GM19397 (cell line): Measurements from ENCODE around the gene CEP72.
"Not testable (repeated sequence)": the region's sequence is repeated elsewhere in the genome, so short reads cannot be mapped to it uniquely, and the experiment has no call there.

Experiments
- ATAC-seq: cut with Tn5 transposase; IDR thresholded peaks from one replicate; pipeline ENCODE4 v1.9.1; 2021; ENCODE audit warnings: mild to moderate bottlenecking, moderate library complexity; ENCODE audit not compliant: unreplicated experiment

CEP72 gene

DNA sequence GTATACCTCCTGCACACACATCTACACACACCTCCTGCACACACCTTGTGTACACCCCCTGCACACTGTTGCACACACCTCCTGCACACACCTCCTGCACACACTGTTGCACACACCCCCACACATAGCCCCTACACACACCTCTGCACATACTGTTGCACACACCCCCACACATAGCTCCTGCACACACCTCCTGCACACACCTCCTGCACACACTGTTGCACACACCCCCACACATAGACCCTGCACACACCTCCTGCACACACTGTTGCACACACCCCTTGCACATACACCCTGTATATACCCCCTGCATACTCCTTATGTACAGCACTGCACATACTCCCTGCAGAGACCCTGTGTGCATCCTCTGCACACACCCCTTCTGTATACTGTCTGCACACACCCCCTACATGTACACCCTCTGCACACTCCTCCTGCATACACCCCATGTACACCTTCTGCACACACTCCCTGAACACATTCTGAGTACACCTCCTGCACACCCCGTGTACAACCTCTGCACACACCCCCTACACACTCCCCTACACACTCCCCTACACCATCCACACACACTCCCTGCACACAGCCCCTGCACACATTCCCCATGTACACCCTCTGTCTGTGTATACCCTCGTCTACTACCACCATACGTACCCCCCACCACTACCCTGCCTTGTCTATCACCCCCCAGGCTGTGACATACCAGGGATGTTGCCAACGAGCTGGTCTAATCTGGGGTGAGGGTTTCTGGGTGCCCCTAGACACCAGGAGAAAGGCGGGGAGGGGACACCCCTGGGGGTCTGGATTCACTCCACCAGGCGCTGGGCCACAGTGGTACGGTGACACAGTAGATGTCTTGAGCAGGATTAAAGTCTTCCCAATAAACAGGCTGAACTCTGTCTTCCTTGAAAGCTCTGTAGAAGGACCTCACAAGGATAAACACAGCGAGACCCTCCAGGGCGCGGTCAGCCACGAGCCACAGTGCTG is 1.1 kb upstream of the CEP72 start:
- ATAC-seq = no peak

DNA sequence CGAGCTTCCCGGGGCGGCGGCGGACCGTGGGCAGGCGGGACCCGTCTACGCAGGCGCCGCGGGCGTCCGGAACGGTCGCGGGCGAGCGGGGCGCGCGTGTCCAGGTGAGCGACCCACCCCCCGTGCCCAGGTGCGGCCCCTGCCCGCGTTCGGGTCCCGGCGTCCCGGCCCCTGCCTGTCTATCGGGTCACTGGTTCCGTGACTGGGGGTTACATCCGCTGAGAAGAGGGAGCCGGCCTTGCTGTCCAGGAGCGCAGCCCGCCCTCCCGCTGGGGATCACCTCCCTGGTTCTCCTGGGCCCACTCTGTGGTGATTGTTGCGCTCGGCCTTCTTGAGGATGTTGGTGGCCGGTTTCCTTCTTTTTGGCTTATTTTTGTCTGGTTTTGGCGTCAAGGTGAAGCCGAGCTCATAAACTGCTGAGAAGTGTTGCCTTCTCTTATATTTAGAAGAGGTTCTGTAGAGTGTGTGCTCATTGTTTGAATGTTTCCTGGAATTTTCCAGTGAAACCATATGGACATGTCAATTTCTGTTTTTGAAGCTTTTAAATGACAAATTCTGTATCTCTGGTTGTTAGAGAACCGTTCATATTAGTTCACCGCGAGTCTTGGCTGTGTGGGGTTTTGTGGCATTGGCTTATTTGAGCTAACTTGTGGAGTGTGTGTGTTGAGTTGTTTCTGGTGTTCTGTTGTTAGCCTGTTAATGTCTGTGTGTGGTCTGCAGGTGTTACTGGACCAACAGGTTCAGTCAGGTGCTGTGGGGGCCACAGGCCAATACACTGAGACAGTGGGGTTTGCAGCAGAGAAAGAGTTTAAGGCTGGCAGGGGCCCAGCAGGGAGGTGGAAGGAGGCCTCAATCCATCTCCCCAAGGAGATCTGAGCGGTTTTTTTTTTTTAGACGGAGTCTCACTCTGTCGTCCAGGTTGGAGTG is 621 bp downstream of the CEP72 start:
- ATAC-seq = peak; percentile 29

- no peak for ATAC-seq
These were observed 4.4 kb downstream of the CEP72 start for GRCh38 chr5:616484-617039.

DNA sequence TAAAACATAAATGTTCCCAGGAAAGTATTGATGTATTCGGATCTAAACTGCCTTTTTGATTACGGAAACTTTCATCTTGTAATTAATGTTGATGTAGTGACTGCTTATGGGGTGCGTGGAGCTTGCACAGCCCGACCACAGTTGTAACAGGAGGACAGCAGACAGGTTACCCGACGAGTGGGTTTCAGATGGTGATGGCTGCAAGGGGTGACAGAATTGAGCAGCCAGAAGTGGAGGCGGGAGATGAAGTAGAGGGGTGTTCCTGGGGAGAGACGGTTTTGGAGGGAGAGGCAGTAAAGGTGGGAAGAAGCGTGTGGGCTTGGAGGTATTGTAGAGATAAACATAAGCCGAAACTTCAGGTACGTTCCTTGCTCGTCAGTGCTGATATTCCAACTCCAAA is 5.8 kb downstream of the CEP72 start:
- no peak for ATAC-seq

GRCh38 chr5:618450-618849 is 6.3 kb downstream of the CEP72 start:
- no peak for ATAC-seq

GRCh38 chr5:619444-619843 is 7.3 kb downstream of the CEP72 start:
- no peak for ATAC-seq

DNA sequence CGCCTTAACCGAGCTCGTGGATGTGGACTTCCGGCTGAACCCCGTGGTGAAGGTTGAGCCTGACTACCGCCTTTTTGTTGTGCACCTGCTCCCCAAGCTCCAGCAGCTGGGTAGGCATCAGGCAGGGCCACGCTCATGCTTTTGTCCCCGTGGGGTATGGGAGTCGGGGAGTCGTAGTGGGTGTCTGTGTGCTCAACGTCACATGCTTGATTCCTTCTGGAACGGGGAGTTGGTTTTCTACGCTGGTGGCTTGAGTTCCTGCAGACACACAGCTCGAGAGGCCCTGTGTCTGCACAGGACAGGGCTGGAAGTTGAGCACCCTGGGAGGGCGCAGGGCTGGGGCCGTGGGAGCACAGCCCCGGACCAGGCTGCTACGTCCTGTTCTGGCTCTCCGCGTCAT is 8.0 kb downstream of the CEP72 start:
- ATAC-seq = no peak

DNA sequence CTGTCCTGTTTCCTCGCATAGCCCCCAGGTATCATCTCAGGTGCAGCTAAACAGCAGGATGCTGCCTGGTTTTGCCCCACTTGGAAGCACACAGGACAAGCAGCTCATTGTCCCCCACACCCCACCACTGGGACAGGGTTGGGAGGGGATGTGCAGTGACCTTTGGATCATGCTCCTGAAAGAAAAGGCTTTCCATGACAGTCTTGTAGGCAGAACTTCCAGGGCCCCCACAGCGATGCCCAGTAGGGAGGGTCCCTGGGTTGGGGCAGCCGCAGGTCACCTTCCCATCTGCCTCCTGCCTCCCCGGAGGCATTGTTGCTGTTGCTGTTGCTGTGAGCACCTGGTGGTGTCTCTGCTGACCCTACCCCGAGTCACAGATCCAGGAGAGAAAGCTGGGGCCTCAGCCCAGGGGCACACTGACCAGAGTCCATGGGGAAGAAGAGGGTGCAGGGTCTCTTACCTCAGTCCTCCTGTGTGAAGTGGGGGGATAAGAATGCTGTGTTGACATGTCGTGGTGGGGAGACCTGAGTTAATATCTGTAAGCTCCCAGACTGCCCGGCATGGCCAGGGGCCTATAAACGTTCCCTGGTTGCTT is 8.5 kb downstream of the CEP72 start:
- no peak for ATAC-seq

DNA sequence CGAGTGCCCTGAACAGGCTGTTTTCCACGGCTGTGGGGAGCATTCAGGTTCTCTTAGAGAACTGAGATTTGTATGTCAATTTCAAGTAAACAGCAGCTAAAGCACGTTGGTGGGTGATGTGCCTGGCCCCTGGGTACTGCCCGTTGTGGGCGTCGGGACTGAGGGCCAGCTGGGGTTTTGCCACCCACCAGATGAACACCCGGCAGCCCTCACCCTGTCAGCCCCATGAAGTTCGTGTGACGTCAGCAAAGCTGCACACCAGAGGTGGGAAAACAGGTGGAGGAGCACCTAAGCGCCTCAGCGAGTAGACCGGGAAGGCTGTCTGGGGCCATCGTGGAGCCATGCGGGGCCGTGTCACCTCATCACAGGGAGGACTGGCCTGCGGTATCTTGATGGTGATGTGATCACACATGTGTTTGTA is 9.2 kb downstream of the CEP72 start:
- ATAC-seq = no peak

- ATAC-seq = no peak
These were observed 10.2 kb downstream of the CEP72 start for GRCh38 chr5:622359-622758.

DNA sequence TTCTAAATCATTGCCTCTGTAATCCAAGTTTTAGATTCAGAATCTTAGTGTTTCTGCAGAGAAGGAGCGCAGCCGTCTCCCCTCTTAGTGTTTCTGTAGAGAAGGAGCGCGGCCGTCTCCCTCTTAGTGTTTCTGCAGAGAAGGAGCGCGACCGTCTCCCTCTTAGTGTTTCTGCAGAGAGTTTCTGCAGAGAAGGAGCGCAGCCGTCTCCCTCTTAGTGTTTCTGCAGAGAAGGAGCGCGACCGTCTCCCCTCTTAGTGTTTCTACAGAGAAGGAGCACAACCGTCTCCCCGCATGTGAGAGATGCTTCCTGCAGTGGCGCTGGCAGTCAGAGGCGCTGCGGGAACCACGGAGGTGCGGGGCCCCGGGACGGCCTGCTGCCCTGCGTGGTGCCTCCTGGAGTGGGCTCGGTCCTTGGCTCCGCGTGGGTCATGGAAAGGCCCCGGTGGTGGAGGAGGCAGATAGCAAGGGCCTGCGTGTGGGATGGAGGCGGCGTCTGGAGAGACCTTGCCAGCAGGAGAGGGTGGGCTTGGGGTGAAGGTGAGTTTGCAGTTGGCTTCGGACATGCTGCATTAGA is 10.9 kb downstream of the CEP72 start:
- ATAC-seq = no peak

DNA sequence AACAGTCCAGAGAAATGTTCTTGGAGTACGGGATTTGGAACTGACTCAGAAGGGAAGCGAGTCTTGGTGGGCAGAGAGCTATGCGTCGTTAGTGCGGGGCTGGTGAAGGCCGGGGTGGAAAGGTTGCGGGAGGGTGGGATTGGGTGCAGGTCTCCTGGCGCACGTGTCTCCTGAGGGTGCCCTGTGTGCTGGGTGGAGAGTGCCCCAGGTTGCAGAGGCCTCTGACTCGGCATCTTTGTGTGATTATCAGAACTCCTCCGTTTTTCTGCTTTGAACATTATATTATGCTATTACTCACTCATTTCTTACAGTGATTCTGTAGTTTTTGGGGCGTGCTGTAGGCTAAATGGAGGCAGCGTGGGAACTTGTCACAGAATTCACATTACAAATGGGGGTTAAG is 11.4 kb downstream of the CEP72 start:
- ATAC-seq = no peak

DNA sequence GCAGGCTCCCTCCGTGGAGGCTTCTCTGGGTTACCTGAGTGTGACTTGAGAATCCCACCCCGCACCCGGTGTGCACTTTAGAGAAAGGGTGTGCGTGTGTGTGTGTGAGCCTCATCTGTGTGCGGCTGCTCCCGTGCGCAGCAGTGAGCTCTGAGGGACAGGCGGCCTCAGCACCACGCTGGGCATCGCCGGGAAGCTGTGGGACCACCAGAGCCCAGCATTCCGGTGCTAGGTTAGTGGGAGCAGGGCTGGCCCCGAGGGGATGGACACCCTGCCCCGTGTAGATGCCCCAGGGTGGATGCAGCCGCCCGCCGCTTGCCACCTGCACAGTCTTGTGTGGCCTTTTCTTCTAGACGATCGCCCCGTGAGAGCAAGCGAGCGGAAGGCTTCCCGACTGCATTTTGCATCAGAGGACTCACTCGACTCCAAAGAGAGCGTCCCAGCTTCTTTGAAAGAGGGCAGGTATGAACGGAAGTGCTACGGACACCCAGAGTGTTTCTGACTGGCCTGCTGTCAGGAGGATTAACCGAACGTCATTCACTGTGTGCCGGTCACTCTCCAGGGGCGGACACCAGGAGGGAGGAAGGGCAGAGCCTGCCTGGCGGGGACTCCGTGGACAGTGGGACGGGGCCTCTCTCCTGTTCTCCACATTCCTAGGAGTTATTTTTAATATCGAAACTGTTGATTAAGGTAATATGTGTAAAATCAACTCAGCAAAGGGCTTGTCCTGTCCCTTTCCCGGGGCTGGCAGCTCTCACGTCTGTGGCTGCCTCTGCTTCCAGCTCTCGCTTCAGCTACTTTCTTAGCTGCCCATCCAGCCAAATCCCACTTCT is 12.2 kb downstream of the CEP72 start:
- no peak for ATAC-seq

DNA sequence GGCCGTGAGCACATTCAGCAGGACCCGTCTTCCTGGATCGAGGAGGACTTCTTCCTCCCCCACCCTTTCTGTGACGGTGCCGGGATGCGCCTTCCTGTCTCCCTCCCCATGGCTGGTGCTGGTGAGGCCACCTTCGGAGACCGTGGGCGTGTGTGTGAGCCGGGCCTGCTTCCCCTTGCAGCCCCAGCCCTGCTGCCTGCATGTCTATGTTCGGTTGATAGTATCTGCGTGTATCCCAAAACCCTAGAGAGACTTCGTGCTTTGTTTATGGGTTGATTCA is 12.8 kb downstream of the CEP72 start:
- no peak for ATAC-seq

DNA sequence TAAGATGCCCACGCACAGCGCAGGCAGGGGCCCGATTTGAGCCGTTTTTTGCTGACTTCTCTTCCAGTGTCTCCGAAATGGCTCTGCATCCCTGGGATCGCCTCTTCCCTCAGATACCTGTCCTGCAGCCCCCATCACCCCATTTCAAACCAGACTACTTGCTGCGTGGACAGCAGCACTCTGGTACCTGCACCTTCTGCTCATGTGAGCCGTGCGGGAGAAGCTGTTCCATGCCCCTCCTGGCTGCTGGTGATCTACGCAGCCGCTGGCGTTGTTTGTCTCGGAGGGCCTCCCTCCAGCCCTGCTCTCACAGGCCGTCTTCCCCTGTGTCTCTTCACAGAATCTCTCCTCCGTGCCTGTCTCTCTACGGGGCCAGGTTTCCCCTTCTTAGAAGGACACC is 13.4 kb downstream of the CEP72 start:
- no peak for ATAC-seq

GRCh38 chr5:626850-627249 is 14.7 kb downstream of the CEP72 start:
- no peak for ATAC-seq

- no peak for ATAC-seq
These were observed 15.7 kb downstream of the CEP72 start for GRCh38 chr5:627840-628239.

DNA sequence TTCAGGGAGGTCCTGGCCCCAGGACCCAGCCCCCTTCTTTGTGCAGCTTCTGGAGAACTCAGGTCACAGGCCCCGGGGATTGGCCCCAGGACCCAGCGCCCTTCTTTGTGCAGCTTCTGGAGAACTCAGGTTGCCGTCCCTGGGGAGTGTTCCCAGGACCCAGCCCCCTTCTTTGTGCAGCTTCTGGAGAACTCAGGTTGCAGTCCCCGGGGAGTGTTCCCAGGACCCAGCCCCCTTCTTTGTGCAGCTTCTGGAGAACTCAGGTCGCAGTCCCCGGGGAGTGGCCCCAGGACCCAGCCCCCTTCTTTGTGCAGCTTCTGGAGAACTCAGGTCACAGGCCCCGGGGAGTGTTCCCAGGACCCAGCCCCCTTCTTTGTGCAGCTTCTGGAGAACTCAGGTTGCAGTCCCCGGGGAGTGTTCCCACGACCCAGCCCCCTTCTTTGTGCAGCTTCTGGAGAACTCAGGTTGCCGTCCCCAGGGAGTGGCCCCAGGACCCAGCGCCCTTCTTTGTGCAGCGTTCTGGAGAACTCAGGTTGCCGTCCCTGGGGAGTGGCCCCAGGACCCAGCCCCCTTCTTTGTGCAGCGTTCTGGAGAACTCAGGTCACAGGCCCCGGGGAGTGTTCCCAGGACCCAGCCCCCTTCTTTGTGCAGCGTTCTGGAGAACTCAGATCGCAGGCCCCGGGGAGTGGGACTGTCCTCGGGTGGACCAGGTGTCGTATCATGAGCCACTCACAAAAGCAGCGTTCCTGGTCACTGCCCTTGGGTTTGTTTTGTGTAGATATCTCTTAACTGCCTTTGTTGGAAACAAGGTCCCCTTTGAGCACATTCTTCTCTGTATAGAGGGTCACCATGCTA is 16.4 kb downstream of the CEP72 start:
- ATAC-seq = not testable (repeated sequence)

DNA sequence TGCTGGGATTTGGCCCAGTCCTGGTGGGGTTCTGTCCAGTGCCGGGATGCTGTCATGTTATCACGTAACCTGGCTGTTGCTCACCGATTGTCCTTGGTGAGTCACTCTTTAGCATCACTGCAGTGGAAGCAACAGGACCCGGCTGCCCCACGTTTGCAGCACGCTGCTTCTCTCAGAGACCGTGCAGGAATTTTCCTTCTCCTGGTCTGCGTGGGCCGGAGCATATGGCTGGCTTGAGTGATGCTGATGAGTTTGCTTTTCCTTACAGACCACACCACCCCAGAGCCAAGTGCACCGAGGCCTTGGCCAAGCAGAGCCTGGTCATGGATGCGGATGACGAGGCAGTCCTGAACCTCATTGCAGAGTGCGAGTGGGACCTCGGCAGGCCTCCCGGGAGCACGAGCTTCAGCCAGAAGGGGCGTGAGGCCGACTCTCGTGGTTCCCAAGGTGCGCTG is 21.4 kb downstream of the CEP72 start:
- ATAC-seq = no peak
